Hepatocyte (in vitro differentiated cells): ENCODE measurements around the gene C7orf33. TPM values are rescaled to one million over a fixed set of nuclear protein-coding genes. Genes with fewer than 3 reads are reported as not detected.
"Not testable (repeated sequence)": the region's sequence is repeated elsewhere in the genome, so short reads cannot be mapped to it uniquely, and the experiment has no call there.

Source experiments
- DNase-seq: peaks from one replicate; pipeline ENCODE4 v3.0.0-alpha.2; 2016; ENCODE audit warnings: low spot score
- H2AFZ ChIP-seq: fragments of 200-600 bp; sonication (generic); 2 replicates; pipeline ENCODE4 v1.6.0; 2016; ENCODE audit warnings: antibody characterized with exemption, mild to moderate bottlenecking
- H3K27ac ChIP-seq: fragments of 200-600 bp; sonication (generic); 2 replicates; pipeline ENCODE4 v1.5.1; 2016; ENCODE audit warnings: mild to moderate bottlenecking
- H3K27me3 ChIP-seq: fragments of 200-600 bp; sonication (generic); 2 replicates; pipeline ENCODE4 v1.6.1; 2016
- H3K36me3 ChIP-seq: fragments of 200-600 bp; sonication (generic); replicated peaks from 2 replicates; pipeline ENCODE4 v1.5.1; 2016; ENCODE audit warnings: low read depth; ENCODE audit not compliant: insufficient read depth
- H3K4me1 ChIP-seq: fragments of 200-600 bp; sonication (generic); 2 replicates; pipeline ENCODE4 v1.5.1; 2016; ENCODE audit warnings: mild to moderate bottlenecking, moderate library complexity; ENCODE audit not compliant: insufficient read depth
- H3K4me2 ChIP-seq: fragments of 200-600 bp; sonication (generic); 2 replicates; pipeline ENCODE4 v1.6.0; 2016
- H3K4me3 ChIP-seq: fragments of 200-600 bp; sonication (generic); 2 replicates; pipeline ENCODE4 v1.5.1; 2016; ENCODE audit warnings: mild to moderate bottlenecking
- H3K79me2 ChIP-seq: fragments of 200-600 bp; sonication (generic); 2 replicates; pipeline ENCODE4 v1.6.0; 2017; ENCODE audit warnings: mild to moderate bottlenecking
- H3K9me2 ChIP-seq: fragments of 200-600 bp; sonication (generic); replicated peaks from 2 replicates; pipeline ENCODE4 v1.6.0; 2017; ENCODE audit warnings: mild to moderate bottlenecking; ENCODE audit not compliant: insufficient read depth
- H3K9me3 ChIP-seq: fragments of 200-600 bp; sonication (generic); 2 replicates; pipeline ENCODE4 v1.5.1; 2016; ENCODE audit warnings: low read depth, mild to moderate bottlenecking
- H4K20me1 ChIP-seq: fragments of 200-600 bp; sonication (generic); 2 replicates; pipeline ENCODE4 v1.6.0; 2016; ENCODE audit warnings: mild to moderate bottlenecking; ENCODE audit not compliant: insufficient read depth, poor library complexity, severe bottlenecking
- CTCF ChIP-seq: fragments of 200-600 bp; sonication (generic); IDR thresholded peaks from 2 replicates; pipeline ENCODE4 v1.5.1; 2016; ENCODE audit warnings: antibody characterized with exemption, mild to moderate bottlenecking; ENCODE audit not compliant: poor library complexity
- EZH2 ChIP-seq: fragments of 200-600 bp; sonication (generic); IDR thresholded peaks from 2 replicates; pipeline ENCODE4 v1.6.1; 2016; ENCODE audit warnings: antibody characterized with exemption, mild to moderate bottlenecking, borderline replicate concordance
- EZH2phosphoT487 ChIP-seq: fragments of 200-600 bp; sonication (generic); IDR thresholded peaks from one replicate; pipeline ENCODE4 v1.6.1; 2018; ENCODE audit warnings: antibody characterized with exemption, mild to moderate bottlenecking, low read depth, moderate library complexity; ENCODE audit not compliant: unreplicated experiment, severe bottlenecking
- WGBS: methylation state at CpG from one replicate; pipeline ENCODE4 v1.1.6; 2016; ENCODE audit warnings: low lambda C conversion rate; ENCODE audit errors: missing lambda C conversion rate; 5-methylcytosine and 5-hydroxymethylcytosine counted together
- polyA plus RNA-seq: library from polyadenylated mRNA; unstranded; fragments of >200 nt; fragmentation: Nextera tagmentation; extraction: Ambion mirVana; gene quantifications from 2 replicates; pipeline ENCODE4 v1.2.1, GENCODE V29; 2016
- total RNA-seq: library from RNA; depleted of rRNA; stranded (reverse); fragments of >200 nt; gene quantifications from 2 replicates; pipeline ENCODE4 v1.2.3, GENCODE V29; 2014

C7orf33 gene
- total and polyA plus RNA-seq, 2 experiments from 2014 or later = not detected

GRCh38 chr7:148588168-148588567 lies 2.4 kb upstream of the C7orf33 start:
- Histone ChIP-seq H4K20me1 (no peaks in the 10 kb centered on the region), H3K27me3 (no peaks in the 10 kb centered on the region), H3K9me3 (no peaks in the 10 kb centered on the region), H3K4me2 (no peak overlapping the region), H3K4me3 (no peak overlapping the region), H3K79me2 (no peaks in the 10 kb centered on the region), H3K9me2 (no peaks in the 10 kb centered on the region), H3K4me1 (no peaks in the 10 kb centered on the region), H2AFZ (no peak overlapping the region), H3K36me3 (no peaks in the 10 kb centered on the region), H3K27ac (no peak overlapping the region)
- TF ChIP-seq EZH2phosphoT487 (no peak), CTCF (no peak), EZH2 (no peak)
- 74% methylated on average over 6 of the region's 6 CpGs for WGBS
- no peak for DNase-seq

- Histone ChIP-seq H3K36me3 (no peaks in the 10 kb centered on the region), H3K4me3 (no peak overlapping the region), H3K9me2 (no peaks in the 10 kb centered on the region), H3K79me2 (no peaks in the 10 kb centered on the region), H2AFZ (no peak overlapping the region), H3K4me2 (no peak overlapping the region), H3K4me1 (no peaks in the 10 kb centered on the region), H3K9me3 (no peaks in the 10 kb centered on the region), H3K27ac (no peak overlapping the region), H4K20me1 (no peaks in the 10 kb centered on the region), H3K27me3 (no peaks in the 10 kb centered on the region)
- whole genome bisulfite sequencing = 84% methylated on average over 13 of the region's 13 CpGs
- no peak for TF ChIP-seq CTCF
- no peak for TF ChIP-seq EZH2
- no peak for TF ChIP-seq EZH2phosphoT487
- DNase-seq = no peak
Observed at GRCh38 chr7:148588670-148589131, 1.9 kb upstream of the C7orf33 start.

GRCh38 chr7:148589640-148590039 lies 926 bp upstream of the C7orf33 start:
- no peak overlapping the region for H3K4me3 ChIP-seq
- DNase-seq = no peak
- no peak for TF ChIP-seq CTCF
- TF ChIP-seq EZH2 = no peak
- no peak for TF ChIP-seq EZH2phosphoT487
- H4K20me1 ChIP-seq = no peaks in the 10 kb centered on the region
- no peaks in the 10 kb centered on the region for H3K79me2 ChIP-seq
- no peaks in the 10 kb centered on the region for H3K9me2 ChIP-seq
- no peak overlapping the region for H3K4me2 ChIP-seq
- no peaks in the 10 kb centered on the region for H3K36me3 ChIP-seq
- H3K27ac ChIP-seq = no peak overlapping the region
- 36% methylated on average over 3 of the region's 3 CpGs for WGBS
- H3K9me3 ChIP-seq = no peaks in the 10 kb centered on the region
- H3K27me3 ChIP-seq = no peaks in the 10 kb centered on the region
- no peaks in the 10 kb centered on the region for H3K4me1 ChIP-seq
- no peak overlapping the region for H2AFZ ChIP-seq

- DNase-seq, H3K9me3 ChIP-seq, H3K27ac ChIP-seq, H4K20me1 ChIP-seq, H3K36me3 ChIP-seq, H3K4me3 ChIP-seq, H3K9me2 ChIP-seq, H3K27me3 ChIP-seq, H3K79me2 ChIP-seq, H3K4me1 ChIP-seq, H2AFZ ChIP-seq, H3K4me2 ChIP-seq: not testable (repeated sequence)
- 92% methylated on average over 3 of the region's 3 CpGs for WGBS
Observed at GRCh38 chr7:148596354-148596753, 5.8 kb downstream of the C7orf33 start.
